Caco-2 (cell line): ENCODE results near the gene DCLRE1C. TPM values are rescaled to one million over a fixed set of nuclear protein-coding genes. Genes with fewer than 3 reads are reported as not detected.
"Not testable (repeated sequence)": the region's sequence is repeated elsewhere in the genome, so short reads cannot be mapped to it uniquely, and the experiment has no call there.

Source experiments
- BruUV-seq: library from RNA; stranded (reverse); fragments of 400-500 nt; replicated peaks from 2 replicates; lab custom pipeline; 2021; lab: Mats Ljungman, UMichigan
- CTCF ChIA-PET: fragments of 300-600 bp; sonication (Branson Sonifier 250); formaldehyde crosslinking; loops from one replicate; lab custom pipeline; 2022; ENCODE audit warnings: antibody characterized with exemption; lab: Charles Lee
- POLR2A ChIA-PET: fragments of 300-600 bp; sonication (Branson Sonifier 250); formaldehyde crosslinking; loops from one replicate; lab custom pipeline; 2022; ENCODE audit warnings: antibody characterized with exemption; lab: Charles Lee
- DNase-seq, 2 experiments: peaks; one replicate each; pipeline versions ENCODE4 v3.0.0 to v3.0.0-alpha.2; 2020 to 2022
- H3K27me3 ChIP-seq: replicated peaks from 2 replicates; pipeline ENCODE4 v1.6.0; 2011; ENCODE audit warnings: low read length; ENCODE audit not compliant: control insufficient read depth, insufficient read depth
- H3K36me3 ChIP-seq: 2 replicates; pipeline ENCODE4 v1.5.1; 2011; ENCODE audit warnings: low read length; ENCODE audit not compliant: control insufficient read depth, insufficient read depth
- H3K4me1 ChIP-seq: fragments of 250-450 bp; sonication (Bioruptor Pico); 2 replicates; pipeline ENCODE4 v1.5.1; 2020; ENCODE audit warnings: mild to moderate bottlenecking
- H3K4me3 ChIP-seq: 2 replicates; pipeline ENCODE4 v1.5.1; 2011; ENCODE audit warnings: low read depth, mild to moderate bottlenecking, control low read depth, low read length
- H3K9me3 ChIP-seq: fragments of 250-450 bp; sonication (Bioruptor Pico); 2 replicates; pipeline ENCODE4 v1.5.1; 2020; ENCODE audit warnings: mild to moderate bottlenecking, moderate library complexity
- H3K27ac Mint-ChIP-seq: one replicate; pipeline ENCODE4 v1.8.0; 2022; ENCODE audit warnings: mixed read lengths; ENCODE audit not compliant: unreplicated experiment
- H3K27me3 Mint-ChIP-seq: one replicate; pipeline ENCODE4 v1.8.0; 2022; ENCODE audit warnings: mixed read lengths; ENCODE audit not compliant: insufficient read depth, unreplicated experiment
- H3K36me3 Mint-ChIP-seq: one replicate; pipeline ENCODE4 v1.8.0; 2022; ENCODE audit warnings: mild to moderate bottlenecking, mixed read lengths; ENCODE audit not compliant: insufficient read depth, unreplicated experiment
- H3K4me1 Mint-ChIP-seq: one replicate; pipeline ENCODE4 v1.8.0; 2022; ENCODE audit warnings: low read depth, mixed read lengths; ENCODE audit not compliant: unreplicated experiment
- H3K4me3 Mint-ChIP-seq: one replicate; pipeline ENCODE4 v1.8.0; 2022; ENCODE audit warnings: mild to moderate bottlenecking, moderate library complexity, mixed read lengths; ENCODE audit not compliant: unreplicated experiment
- H3K9me3 Mint-ChIP-seq: one replicate; pipeline ENCODE4 v1.8.0; 2022; ENCODE audit warnings: mixed read lengths; ENCODE audit not compliant: unreplicated experiment
- intact Hi-C: fragments of 100-400 bp; cut with micrococcal nuclease; formaldehyde crosslinking; loops from one replicate; pipeline ENCODE4 v1.10.0; 2022; ENCODE audit not compliant: unreplicated experiment
- total RNA-seq: library from RNA; stranded (reverse); gene quantifications from 2 replicates; pipeline ENCODE4 v1.2.3, GENCODE V29; 2022
- TF ChIP-seq, protein P1 (sequence below), 2 experiments: fragments of 200-600 bp in 1 of 2; IDR thresholded peaks; 1 replicate in 1 of 2; 2 replicates in 1 of 2; pipeline versions ENCODE4 v1.5.1 to v1.8.0; 2011 to 2022; ENCODE audit warnings: antibody characterized with exemption in 1 of 2, control low read depth in 1 of 2, inconsistent platforms in 1 of 2, low read depth in 1 of 2, low read length in 1 of 2, mild to moderate bottlenecking in 1 of 2, moderate library complexity in 1 of 2; ENCODE audit not compliant: insufficient read depth in 1 of 2, severe bottlenecking in 1 of 2, unreplicated experiment in 1 of 2

DCLRE1C gene
- total RNA-seq, 1 experiment from 2014 or later: 23.7 TPM

DNA sequence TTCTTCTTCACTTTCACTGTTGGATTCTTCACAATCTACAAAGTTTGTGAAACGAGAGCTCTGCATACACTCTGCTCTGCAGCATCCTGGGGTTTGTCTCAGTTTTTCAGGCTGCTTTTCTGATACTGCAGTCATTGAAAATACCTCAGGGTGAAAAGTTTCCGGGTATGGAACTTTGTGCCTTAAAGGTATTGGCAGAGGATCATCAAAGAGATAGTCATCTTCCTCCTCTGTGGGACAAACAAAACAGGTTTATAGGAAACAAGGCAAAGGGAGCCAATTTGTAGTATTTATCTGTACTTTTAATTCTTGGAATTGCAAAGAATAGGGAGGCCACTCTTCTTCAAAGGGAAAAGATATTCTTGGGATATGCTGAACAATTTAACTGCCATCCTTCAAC, 44.8 kb downstream of the DCLRE1C start:
- no peak for DNase-seq
- POLR2A ChIA-PET: no interaction called here
- Mint-ChIP-seq H3K36me3 (peaks cover 100% of the 10 kb centered on the region), H3K27me3 (no peaks in the 10 kb centered on the region), H3K27ac (no peak overlapping the region), H3K4me3 (peak overlapping the region; percentile 29), H3K9me3 (peaks cover 26% of the 10 kb centered on the region), H3K4me1 (peaks cover 6% of the 10 kb centered on the region)
- intact Hi-C loops: no loop called here
- TF ChIP-seq, protein P1, sequence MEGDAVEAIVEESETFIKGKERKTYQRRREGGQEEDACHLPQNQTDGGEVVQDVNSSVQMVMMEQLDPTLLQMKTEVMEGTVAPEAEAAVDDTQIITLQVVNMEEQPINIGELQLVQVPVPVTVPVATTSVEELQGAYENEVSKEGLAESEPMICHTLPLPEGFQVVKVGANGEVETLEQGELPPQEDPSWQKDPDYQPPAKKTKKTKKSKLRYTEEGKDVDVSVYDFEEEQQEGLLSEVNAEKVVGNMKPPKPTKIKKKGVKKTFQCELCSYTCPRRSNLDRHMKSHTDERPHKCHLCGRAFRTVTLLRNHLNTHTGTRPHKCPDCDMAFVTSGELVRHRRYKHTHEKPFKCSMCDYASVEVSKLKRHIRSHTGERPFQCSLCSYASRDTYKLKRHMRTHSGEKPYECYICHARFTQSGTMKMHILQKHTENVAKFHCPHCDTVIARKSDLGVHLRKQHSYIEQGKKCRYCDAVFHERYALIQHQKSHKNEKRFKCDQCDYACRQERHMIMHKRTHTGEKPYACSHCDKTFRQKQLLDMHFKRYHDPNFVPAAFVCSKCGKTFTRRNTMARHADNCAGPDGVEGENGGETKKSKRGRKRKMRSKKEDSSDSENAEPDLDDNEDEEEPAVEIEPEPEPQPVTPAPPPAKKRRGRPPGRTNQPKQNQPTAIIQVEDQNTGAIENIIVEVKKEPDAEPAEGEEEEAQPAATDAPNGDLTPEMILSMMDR (IDR thresholded peaks at IDR 0.05; ENCODE audit: insufficient read depth in 1 of 2, low read depth in 1 of 2, low read length in 1 of 2, severe bottlenecking in 1 of 2, unreplicated experiment in 1 of 2): no peak
- Histone ChIP-seq H3K4me1 (no peaks in the 10 kb centered on the region), H3K9me3 (no peaks in the 10 kb centered on the region), H3K36me3 (peaks cover 8% of the 10 kb centered on the region), H3K27me3 (no peaks in the 10 kb centered on the region), H3K4me3 (no peak overlapping the region)
- BruUV-seq: no TSS peak
- CTCF ChIA-PET: no interaction called here

DNA sequence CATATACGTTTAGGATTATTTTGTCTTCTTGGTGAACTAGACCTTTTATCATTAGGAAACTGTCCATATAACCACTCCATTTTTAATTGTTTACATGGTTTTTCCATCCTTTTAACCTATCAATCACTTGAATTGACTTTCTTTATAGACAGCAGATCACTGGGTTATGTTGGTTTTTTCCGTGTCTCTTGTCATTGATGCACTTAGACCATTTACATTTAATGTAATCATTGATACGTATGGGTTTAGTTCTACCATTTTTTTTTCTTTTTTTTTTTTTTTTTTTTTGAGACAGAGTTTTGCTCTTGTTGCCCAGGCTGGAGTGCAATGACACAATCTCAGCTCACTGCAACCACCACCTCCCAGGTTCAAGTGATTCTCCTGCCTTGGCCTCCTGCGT, 46.3 kb downstream of the DCLRE1C start:
- peaks cover 16% of the 10 kb centered on the region for H3K9me3 Mint-ChIP-seq
- POLR2A ChIA-PET, H3K4me3 Mint-ChIP-seq, H3K9me3 ChIP-seq, H3K4me1 Mint-ChIP-seq, H3K36me3 ChIP-seq, H3K27me3 ChIP-seq, CTCF ChIA-PET, DNase-seq, H3K27me3 Mint-ChIP-seq, intact Hi-C loops, H3K4me1 ChIP-seq, BruUV-seq, H3K4me3 ChIP-seq, H3K27ac Mint-ChIP-seq: not testable (repeated sequence)
- H3K36me3 Mint-ChIP-seq: peaks cover 97% of the 10 kb centered on the region

DNA sequence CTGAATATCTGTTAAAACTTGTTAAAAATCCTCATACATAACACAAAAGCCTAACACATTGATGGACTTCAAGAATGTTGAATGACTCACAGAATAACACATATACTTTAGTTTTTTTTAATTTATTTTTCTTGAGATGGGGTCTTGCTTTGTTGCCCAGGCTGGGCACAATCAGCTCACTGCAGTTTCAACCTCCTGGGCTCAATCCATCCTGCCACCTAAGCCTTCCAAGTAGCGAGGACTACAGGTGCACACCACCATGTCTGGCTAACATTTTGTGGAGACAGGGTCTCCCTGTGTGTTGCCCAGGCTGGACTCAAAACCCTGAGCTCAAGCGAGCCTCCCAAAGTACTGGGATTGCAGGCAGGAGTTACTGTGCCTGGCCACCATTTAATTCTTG, 47.1 kb downstream of the DCLRE1C start:
- BruUV-seq: no TSS peak

More for the DNA sequence above, 47.1 kb downstream of the DCLRE1C start:
- intact Hi-C loops: no loop called here
- TF ChIP-seq, protein P1 (IDR thresholded peaks at IDR 0.05; ENCODE audit: insufficient read depth in 1 of 2, low read depth in 1 of 2, low read length in 1 of 2, severe bottlenecking in 1 of 2, unreplicated experiment in 1 of 2): no peak
- Histone ChIP-seq H3K27me3 (no peaks in the 10 kb centered on the region), H3K4me1 (no peaks in the 10 kb centered on the region), H3K36me3 (peaks cover 8% of the 10 kb centered on the region), H3K4me3 (no peak overlapping the region), H3K9me3 (no peaks in the 10 kb centered on the region)
- no peak for DNase-seq
- peaks cover 6% of the 10 kb centered on the region for H3K4me1 Mint-ChIP-seq
- H3K4me3 Mint-ChIP-seq: no peak overlapping the region
- H3K27ac Mint-ChIP-seq: no peak overlapping the region
- H3K36me3 Mint-ChIP-seq: peaks cover 91% of the 10 kb centered on the region
- POLR2A ChIA-PET: no interaction called here
- no peaks in the 10 kb centered on the region for H3K27me3 Mint-ChIP-seq
- H3K9me3 Mint-ChIP-seq: peaks cover 13% of the 10 kb centered on the region
- CTCF ChIA-PET: no interaction called here
